GM18507 (cell line): ENCODE measurements around the gene NR2F2.

Experiments used
- DNase-seq: peaks from one replicate; pipeline ENCODE4 v3.0.0; 2011; ENCODE audit warnings: low read depth; ENCODE audit not compliant: insufficient read length; ENCODE audit errors: extremely low spot score
- FAIRE-seq: peaks from 2 replicates; lab custom pipeline; 2011; peaks lifted over from hg19 to GRCh38; lab: Jason Lieb, UNC

NR2F2 gene

DNA sequence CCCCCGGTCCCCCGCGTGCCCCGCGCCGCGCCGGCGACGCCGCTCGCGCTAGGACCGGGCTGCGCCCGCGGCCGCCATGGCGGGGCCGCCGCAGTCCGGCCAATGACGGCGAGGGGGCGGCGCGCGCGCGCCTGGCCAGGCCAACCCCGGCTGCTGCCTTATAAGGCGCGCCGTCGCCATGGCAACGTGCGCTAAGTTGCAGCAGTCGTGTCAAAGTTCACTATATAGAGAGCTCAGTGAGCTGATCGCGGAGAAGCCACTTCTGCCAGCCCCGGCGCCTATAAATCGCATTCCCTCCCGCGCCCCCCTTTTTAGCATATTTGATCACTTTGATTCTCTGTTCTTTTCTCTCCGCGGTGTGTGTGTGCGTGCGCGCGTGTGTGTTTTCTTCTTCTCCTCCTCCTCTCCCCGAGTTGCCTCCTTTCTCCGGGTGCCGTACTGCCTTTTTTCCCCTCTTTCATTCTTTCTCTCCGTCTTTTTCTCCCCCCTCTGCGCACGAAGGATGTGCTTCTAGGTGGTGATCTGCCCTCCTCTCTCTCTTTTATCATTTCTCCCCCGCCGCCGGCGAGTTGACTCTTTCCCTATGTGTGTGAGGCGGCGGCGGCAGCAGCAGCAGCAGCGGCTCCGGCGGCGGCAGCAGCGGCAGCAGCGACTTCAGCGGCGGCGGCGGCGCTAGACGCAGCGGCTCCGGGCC, at the start of gene NR2F2:
Gene NR2F2 (plus strand): TSS at position 251 of the 694 bp plus-strand sequence. CDS start 1,406 bp downstream, outside the sequence.
- DNase-seq (no peak), FAIRE-seq (no peak)

DNA sequence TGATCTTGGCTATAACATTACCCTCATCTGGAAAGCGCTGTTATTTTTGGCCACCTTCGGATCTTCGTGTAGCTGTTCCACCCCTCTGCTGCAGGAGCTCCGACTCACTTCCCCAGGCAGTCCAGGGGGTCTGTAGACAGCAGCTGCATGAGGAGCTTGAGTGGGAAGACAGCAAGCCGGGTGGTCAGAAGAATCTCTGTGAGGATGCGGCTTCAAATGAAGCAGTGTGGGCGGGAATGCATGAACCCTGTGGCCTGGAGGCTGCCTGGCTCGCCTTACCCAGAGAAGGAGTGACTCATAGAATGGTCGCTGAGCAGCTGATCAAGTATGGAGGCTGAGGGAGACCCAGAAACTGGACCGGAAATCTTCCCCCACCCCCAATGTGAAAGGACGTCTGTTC, 45.2 kb upstream of the NR2F2 start:
- FAIRE-seq (no peak), DNase-seq (no peak)

DNA sequence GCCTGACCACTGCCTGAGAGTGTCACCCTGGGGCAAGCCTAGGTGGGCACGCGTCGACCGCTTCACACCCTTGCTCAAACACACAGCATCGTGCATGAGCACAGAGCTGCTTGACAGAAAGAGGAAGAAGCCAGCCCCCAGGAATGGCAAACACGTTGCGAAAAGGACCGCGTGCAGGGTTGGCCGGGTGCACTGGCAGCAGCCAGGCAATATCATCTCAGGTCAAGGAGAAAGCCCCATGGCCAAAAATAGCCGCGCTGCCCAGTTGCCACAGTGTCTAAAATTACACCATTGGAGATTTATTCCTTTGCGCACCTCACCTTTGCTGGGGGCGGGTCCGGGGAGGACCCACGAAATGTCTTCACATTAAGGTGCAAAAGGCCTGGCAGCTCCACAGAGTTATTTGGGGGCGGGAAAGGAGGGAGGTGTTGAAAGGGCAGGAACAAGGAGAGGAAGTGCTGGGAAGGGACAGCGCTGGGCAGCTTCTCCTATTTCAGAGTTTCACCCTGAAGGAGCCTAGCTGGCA, 44.7 kb upstream of the NR2F2 start:
- DNase-seq (no peak), FAIRE-seq (no peak)

DNA sequence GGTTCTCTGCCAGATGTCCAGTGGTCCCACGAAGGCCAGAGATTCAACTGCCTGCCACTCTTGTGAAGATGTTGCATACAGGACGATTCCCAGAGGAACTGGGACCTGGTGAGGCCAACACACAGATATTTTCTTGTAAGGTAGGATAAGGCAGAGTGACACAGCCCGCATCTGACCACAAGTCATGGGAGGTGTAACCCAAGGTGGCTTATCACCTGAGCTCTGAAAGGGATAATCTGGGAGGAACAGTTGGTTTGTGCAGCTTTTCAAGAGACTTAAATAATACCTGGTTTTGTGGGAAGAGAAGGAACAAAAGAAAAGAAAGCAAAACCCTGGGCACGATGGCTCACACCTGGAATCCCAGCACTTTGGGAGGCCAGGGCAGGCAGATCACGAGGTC, 39.8 kb upstream of the NR2F2 start:
- FAIRE-seq = no peak

DNA sequence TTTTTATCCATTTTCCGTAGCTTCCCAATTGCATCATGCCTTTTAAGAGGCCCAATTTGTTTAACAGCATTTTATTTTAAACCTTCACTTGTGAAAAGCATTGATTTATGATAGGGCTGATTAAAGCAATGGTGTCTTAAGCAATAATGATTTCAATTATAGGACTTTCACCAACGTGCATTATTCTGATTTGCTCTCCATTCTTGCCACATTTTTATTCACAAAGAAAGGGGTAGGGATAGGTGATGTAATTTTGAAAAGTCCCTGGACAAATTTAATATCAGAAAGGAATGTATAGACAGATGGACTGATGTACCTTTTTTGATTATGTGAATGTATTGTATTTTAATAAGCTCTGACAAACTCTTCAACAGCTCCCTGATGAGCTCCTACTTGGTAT, 37.9 kb upstream of the NR2F2 start:
- no peak for DNase-seq
- no peak for FAIRE-seq

More for the DNA sequence above, 39.8 kb upstream of the NR2F2 start:
- no peak for DNase-seq

DNA sequence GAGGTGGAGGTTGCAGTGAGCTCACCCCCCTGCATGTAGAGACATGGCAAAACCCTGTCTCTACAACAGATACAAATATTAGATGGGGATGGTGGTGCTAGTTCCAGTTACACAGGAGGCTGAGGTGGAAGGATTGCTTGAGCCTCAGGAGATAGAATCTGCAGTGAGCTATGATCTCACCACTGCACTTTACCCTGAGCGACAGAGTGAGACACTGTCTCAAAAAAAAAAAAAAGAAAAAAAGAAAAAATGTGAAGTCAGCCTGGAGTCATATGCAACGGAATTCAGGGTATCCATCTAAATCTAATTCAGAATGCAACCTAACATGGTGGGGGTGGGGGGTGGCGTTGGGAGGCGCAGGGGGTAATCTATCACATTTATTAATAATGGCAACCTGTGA, 37.1 kb upstream of the NR2F2 start:
- FAIRE-seq = no peak
- DNase-seq = no peak

DNA sequence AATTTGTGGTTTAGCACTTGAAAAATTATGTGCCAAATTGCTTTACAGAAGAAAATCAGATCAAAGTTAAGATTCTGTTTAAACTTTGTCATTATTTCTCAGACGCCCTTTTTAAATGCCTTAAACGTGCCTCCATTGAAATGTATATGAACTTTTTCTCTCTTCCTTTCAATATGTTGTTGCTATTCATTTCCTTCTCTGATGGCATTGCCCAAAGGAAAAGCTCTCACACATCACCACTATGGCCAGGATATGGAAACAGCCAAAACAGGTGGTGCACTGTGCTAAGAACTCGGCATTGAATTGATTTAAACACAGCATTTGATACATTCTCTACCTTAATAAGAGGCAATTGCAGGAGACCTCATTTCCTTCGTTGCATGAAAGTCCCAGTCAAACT, 35.7 kb upstream of the NR2F2 start:
- no peak for FAIRE-seq
- DNase-seq = no peak

DNA sequence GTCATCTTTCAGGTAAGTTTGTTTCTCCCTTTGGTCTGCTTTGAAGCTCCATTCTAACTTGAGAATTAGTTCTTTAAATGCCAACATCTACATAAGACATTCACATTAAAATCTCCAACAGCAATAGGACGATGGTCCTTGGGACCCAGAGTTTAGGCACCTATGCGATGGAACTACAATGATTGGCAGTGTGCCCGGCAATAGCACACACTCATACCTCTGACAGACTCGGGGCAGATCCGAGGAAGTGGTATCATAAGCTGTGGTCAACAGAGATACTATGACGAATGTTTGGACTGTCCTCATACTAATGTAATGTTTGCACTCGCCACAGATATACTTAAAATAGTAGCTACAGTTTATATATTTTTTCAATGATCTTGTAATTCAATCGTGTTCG, 34.2 kb upstream of the NR2F2 start:
- no peak for FAIRE-seq

DNA sequence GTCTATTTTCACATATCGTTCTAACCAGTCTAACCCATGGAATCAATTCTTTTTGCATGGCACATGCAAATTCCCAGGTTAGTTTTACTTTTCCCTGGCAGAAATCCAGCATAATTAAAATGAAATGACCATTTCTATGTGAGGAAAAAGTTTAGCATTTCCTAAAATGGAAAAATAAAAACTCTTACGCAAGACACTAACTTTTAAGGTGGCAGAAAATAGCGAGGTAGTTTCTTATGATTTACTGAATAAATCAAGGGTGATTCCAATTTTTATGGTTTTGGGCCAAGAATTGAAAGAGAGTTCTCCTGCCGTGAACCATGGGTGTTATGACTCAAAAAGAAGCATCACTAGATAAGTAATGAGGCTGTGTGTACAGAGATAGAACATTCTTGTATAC, 32.7 kb upstream of the NR2F2 start:
- FAIRE-seq (no peak), DNase-seq (no peak)

More for the DNA sequence above, 34.2 kb upstream of the NR2F2 start:
- no peak for DNase-seq

DNA sequence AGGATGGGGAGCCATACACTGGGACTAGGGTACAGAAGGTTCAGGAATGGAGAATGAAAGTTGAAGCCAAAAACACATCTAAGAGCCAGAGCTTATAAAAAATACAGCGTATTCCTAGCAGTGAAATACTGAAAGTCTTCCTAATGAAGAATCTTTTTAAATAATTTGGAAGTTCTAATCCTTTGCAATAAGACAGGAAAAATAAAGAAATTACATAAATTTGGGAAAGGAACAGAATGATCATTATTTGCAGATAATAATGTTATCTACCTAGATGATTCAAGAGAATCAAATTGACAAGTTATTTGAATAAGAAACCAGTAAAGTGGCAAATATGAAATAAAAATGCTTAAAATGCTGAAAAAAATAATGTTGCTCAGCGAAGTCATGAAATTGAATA, 32.3 kb upstream of the NR2F2 start:
- FAIRE-seq = no peak
- DNase-seq = no peak

DNA sequence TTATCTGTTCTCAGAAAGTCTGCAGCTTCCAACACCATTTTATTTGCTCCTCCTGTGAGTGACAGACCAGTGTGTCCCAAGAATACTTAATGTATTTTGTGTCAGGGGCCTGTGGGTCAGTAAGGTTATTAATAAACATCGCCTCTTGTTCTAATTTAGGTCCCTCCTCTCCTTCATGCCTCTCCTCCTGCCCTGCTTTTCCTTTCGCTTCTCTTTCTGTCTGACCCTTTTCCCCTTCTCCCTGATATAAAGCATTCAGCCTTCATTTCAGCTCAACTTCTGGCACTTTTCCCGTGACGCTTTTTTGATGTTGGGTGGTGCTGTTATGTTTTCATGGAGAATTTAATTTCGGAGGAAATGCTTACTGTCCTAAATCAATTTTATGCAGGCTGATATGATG, 29.7 kb upstream of the NR2F2 start:
- no peak for FAIRE-seq

DNA sequence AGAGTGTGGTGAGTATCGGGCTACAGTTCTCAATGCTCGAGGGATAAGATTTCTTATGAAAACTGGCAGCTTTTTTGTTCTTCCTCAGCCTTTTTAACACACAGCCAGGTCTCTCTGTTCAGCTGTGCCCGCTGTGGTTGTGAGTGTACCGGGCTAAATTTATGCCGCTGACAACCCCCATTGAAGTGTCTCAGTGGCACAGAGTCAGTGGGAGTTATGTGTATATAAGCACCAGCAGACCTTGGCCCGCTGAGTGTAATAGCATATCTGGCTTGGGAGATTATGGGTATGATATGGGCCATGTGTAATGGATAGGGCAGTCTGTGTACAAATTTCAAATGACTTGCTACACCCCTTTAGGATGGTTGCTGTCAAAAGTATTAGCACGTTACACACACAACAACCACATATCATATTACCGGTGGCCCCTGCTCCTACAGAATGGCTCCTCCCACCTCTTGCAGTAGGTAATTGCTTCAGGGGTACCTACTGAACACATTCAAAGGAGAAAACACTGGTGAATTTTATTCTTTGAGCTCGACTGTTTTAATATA, 26.9 kb upstream of the NR2F2 start:
- FAIRE-seq (no peak), DNase-seq (no peak)

More for the DNA sequence above, 29.7 kb upstream of the NR2F2 start:
- no peak for DNase-seq

DNA sequence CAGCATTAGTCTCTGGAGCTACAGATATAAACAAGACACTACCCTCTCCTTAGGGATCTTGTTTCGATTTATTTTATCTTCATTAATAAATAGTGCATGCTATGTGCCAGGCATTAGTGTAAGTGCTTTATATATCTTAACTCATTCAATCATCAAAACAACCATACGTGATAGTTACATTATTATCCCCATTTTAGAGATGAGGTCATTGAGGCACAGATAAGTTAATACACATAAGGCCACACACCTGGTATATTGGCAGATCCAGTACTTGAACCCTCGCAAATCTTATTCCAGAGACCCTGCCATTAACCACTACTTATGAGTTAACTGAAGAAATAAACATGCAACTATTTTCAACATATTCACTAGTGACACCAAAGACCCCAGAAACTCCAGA, 25.7 kb upstream of the NR2F2 start:
- DNase-seq (no peak), FAIRE-seq (no peak)

DNA sequence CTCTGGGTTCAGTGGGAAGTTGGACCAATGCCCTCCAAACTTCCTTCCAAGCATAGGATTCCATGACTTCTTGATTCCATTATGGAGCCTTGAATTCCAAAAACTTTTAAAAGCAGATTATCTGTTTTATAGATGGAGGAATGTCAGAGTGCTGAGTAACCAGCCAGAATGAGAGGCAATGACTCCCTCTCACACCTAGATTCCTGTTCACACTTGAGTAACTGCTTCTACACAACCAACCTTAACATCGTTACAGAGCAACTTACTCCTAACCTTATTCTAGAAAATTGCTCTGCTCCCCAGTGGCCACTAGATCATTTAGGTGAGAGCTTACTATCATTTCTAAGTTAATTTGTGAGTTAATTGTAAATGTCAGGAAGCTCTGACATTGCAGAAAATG, 24.2 kb upstream of the NR2F2 start:
- FAIRE-seq (no peak), DNase-seq (no peak)

DNA sequence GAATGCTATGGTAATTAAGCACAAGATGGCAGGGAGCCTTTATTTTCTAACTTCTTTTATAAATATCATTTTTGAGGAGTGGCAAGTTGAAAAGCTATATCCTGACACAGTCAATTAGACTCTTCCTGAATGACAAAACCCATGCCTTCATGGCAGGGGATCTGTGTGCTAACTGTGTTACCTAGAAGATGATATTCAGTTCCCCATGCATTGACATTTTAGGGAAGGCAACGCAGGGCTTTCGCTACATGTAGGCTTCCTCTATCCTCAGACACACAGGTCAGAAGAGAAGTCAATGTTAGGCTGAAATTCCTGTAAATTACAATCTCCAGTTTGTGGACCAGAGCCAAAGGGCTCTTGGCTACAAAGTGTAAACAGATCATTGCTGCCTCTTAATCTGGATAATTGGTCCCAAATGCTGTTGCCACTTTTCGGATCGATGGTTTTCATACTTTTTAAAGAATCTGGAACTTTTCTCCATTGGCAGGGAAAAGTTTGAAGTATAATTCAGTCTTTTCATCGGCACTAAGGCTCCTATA, 22.6 kb upstream of the NR2F2 start:
- DNase-seq (no peak), FAIRE-seq (no peak)

DNA sequence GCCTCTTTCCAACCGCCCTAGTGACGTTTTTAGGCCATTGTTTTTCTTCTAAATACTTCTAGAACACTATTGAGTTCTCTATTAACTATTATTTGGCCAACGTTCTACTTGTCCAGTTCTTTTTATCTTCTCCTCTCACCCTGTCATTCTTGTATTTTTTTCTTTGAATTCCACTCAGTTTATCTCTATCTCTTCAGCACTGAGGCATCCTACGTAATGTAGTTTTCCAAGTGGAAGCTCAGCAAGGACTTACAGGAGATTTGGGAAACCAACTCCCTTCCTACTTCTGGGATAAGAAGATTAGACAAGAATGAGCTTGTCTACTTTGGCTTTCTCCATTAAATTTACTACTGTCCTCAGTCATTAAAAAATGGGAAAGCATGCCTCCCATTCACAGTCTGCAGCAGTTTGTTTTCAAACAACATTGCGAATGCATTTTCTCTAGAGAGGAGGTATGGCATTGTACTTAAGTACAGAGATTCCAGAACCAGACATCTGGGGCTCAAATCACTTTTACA, 21.3 kb upstream of the NR2F2 start:
- no peak for FAIRE-seq
- no peak for DNase-seq

DNA sequence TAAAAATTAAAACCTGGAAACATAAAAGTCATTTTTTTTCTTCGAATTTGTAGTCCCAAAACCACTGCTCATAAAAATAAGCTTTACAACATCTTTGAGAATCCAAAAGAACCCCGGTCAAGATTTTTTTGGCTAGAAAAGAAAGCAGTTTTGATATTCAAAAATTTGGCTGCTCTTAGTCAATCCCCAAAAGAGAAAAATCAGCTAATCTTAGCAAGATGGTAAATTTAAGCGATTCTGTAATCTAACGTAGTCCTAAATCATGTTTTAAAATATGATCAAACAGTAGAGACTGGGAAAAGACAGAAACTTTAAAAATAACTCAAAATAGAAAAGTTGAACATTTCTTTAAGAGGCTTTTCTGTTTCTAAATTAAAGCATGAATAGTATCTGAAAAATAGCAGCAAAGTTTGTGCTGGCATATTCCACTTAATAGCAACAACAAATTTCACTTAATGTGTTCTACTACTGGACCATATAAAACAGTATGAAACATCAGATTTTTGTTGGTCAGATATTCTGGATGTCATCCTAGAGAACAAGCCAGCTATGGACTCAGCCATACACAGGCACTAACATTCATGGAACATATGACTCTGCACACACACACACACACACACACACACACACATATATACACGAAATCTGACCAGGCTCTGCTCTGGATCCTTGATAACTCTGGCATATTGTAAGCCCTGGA, 19.1 kb upstream of the NR2F2 start:
- DNase-seq (no peak), FAIRE-seq (no peak)

DNA sequence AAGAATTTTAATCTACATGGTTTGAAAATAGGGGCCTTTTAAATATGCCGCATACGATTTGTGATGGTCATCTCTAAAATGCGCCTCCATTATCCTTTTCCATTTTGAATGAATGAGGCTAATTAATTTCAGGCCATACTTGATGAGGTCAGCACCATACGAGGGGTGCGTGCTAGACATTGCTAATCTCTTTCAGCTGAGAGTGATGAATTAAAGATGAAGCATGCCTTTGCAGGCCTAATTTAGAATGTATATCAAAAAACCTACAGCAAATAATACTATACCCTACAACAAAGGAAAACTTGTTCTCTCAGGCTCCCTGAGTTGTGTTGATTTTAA, 18.6 kb upstream of the NR2F2 start:
- FAIRE-seq (no peak), DNase-seq (no peak)

DNA sequence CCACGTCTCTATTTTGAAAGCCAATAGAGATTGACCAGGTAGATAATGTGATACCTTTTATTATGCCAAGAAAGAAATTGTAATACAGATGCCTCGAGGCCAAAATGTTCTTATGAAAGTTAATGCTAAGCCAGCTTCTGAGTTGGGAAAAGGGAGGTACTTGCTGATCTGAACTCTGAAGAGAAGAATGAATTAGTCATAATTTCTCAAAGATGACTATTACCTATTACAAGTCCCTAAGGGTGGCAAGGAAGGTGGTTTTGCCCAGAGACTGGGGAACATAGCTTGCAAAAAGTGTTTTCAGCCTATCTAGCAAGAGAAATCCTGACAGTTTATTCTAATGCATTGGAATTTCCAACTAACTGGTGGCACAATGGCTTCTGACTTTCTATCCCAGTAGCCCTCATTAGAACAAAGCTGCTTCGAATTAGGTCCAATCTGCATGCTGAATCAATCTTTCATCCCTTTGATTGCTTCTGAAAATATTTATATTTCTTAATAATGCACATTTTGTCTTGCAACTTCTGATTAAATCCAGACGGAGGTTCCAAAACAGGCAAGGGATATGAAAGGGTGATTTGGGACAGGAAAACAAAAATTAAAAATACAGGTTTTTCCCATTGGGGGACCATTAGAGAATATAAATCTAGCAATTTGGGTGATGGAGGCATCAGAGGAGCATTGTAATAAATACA, 17.7 kb upstream of the NR2F2 start:
- FAIRE-seq (no peak), DNase-seq (no peak)

DNA sequence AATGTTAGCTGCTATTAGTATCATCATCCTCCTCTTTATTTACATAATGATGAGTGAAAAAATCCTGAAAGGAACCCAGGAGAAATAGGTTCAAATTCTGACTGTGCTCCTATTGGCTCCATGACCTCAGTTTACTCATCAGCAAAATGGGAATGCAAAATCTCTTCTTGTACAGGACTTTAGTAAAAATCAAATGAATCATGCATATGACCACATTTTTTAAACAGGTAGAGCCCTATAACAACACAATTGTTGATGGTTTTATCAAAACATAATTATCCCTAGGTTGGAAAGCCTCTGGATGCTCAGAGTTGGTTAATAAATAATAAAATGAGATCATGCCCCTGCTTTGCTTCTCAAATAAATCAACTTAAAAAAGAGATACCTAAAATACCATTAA, 16.0 kb upstream of the NR2F2 start:
- DNase-seq = no peak
- FAIRE-seq = no peak
